ENCODE measurements around the gene UBAC2.

The UBAC2 gene

DNA sequence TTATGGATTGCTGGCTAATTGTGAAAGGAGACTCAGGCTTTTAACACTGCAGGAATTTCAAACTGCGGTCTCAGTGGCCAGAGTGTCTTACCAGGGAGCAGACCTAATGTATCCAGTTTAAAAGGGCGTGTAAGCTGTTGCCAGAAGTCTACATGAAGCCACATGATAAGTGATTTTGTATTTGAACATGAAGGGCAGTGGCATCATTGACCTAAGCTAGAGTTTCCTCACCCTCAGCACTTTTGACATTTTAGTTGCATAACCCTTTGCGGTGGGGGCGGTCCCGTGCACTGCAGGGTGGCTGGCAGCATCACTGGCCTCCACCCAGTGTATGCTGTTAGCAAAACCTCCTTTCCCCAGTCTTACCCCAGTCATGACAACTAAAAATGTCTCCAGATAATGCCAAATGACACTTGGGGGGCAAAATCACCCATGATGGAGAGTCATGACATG lies 81.2 kb downstream of the UBAC2 start:
- DNase-seq (ENCODE audit: extremely low spot score): no peak
- TF ChIP-seq SUZ12 (IDR thresholded peaks at IDR 0.05) (no peak), ELF4 (IDR thresholded peaks at IDR 0.05) (no peak), CTBP1 (IDR thresholded peaks at IDR 0.05; ENCODE audit: borderline replicate concordance) (no peak), NFRKB (IDR thresholded peaks at IDR 0.05) (no peak), FOXA1 (IDR thresholded peaks at IDR 0.05) (no peak), L3MBTL2 (conservative IDR thresholded peaks at IDR 0.05) (no peak), HDGF (IDR thresholded peaks at IDR 0.05; ENCODE audit: borderline replicate concordance) (no peak), LEF1 (IDR thresholded peaks at IDR 0.05; ENCODE audit: borderline replicate concordance) (no peak), BHLHE40 (IDR thresholded peaks at IDR 0.05; ENCODE audit: borderline replicate concordance) (no peak), ARNT (IDR thresholded peaks at IDR 0.05) (no peak), ZNF384 (IDR thresholded peaks at IDR 0.05) (no peak)
- TF ChIP-seq, protein P1, sequence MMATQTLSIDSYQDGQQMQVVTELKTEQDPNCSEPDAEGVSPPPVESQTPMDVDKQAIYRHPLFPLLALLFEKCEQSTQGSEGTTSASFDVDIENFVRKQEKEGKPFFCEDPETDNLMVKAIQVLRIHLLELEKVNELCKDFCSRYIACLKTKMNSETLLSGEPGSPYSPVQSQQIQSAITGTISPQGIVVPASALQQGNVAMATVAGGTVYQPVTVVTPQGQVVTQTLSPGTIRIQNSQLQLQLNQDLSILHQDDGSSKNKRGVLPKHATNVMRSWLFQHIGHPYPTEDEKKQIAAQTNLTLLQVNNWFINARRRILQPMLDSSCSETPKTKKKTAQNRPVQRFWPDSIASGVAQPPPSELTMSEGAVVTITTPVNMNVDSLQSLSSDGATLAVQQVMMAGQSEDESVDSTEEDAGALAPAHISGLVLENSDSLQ (IDR thresholded peaks at IDR 0.05): no peak
- ChIA-PET CTCF (interaction anchor here (0.9 kb wide), 1 partner anchor 16 kb away, joined by 4 read pairs; no protein-coding TSS in a partner anchor), POLR2A (no interaction called here)

DNA sequence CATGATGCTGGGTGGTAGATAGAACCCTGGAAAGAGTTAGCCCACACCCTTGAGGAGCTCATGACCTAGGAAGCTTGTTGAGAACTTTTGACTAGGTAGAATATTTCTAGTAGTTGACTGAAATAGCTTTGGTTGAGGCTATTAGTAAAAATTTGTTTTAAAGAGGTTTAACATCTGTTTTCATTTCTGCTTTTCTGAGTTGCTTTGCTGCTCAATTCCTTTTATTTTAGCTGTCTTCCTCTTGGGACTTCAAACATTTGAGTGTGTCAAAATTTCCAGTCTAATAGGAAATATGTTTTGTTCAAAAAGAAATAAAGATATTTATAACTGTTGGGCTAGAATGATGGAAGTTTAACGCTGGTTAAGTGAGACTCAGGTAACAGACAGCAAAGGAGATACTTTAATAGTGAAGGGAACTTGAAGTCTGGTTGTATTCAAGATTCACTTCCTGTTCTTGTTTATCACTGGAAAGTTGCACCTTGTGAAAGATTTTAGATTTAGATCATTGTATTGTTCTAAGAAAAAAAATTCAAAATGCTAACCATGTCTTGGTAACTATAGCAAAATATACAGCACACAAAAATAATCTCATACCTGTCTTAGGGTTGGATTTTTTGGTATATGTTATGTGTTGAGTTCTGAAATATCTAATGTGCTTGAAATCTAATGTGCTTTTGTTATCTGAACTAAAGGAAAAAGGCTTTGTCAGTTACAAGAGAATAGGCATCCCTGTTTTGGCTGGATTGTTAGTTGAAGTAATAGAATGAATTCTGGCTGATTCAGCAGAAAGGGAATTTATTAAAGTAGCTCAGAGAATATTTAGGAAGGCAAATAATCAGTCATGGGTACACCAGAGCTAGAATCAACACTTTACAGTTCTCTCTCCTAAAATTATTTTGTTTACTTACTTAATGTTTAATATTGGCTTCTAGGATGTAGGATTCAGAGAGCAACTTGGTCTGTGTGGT lies 81.9 kb downstream of the UBAC2 start:
- POLR2A ChIA-PET: no interaction called here
- CTCF ChIA-PET: interaction anchor here (0.8 to 0.9 kb wide), 2 partner anchors 16 to 107 kb away, joined by 3 to 4 read pairs; no protein-coding TSS in a partner anchor

DNA sequence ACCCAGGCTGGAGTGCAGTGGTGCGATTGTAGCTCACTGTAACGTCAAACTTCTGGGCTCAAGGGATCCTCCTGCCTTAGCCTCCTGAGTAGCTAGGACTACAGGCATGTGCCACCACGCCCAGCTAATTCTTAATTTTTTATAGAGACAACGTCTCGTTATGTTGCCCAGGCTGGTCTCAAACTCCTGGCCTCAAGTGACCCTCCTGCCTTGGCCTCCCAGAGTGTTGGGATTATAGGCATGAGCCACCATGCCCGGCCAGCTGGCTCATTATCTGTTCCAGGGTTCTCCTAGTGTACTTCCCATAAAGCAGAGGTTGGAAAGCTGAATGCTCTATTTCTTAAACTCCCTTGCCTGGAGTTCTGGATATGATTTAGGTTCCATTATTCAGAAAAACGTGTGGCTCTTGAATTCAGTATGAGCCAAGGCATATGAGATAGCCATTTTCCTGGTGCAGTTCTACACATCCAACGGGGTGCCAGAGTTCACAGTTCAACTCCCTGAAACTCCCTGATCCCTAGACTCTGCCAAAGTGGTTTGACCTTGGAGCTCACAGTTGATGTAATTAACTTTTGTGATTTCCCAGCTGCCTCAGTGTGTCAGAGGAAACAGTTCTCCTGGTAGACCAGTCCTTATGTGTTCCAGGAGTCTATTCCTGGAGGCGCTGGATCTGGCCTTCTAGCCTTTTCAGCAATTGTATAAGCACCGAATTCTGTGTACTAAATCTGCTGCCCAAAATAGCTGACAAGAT lies 85.0 kb downstream of the UBAC2 start:
- DNase-seq (ENCODE audit: extremely low spot score): no peak
- ChIA-PET POLR2A (no interaction called here), CTCF (interaction anchor here (0.6 kb wide), 1 partner anchor 21 kb away, joined by 10 read pairs; the partner anchor contains the start of gene GPR183)
- no peak for TF ChIP-seq NFRKB (IDR thresholded peaks at IDR 0.05)
- no peak for TF ChIP-seq HDGF (IDR thresholded peaks at IDR 0.05; ENCODE audit: borderline replicate concordance)
- no peak for TF ChIP-seq FOXK2 (IDR thresholded peaks at IDR 0.05)

More for the DNA sequence above, 81.9 kb downstream of the UBAC2 start:
- TF ChIP-seq SP1 (IDR thresholded peaks at IDR 0.05) (no peak), FOXK2 (IDR thresholded peaks at IDR 0.05) (no peak), LEF1 (IDR thresholded peaks at IDR 0.05; ENCODE audit: borderline replicate concordance) (no peak), FOXA1 (IDR thresholded peaks at IDR 0.05) (no peak), NFRKB (IDR thresholded peaks at IDR 0.05) (no peak), BHLHE40 (IDR thresholded peaks at IDR 0.05; ENCODE audit: borderline replicate concordance) (no peak), ELF4 (IDR thresholded peaks at IDR 0.05) (no peak), CTBP1 (IDR thresholded peaks at IDR 0.05; ENCODE audit: borderline replicate concordance) (no peak), ZNF384 (IDR thresholded peaks at IDR 0.05) (no peak), HDGF (IDR thresholded peaks at IDR 0.05; ENCODE audit: borderline replicate concordance) (no peak)
- TF ChIP-seq, protein P1 (IDR thresholded peaks at IDR 0.05): no peak
- no peak for DNase-seq (ENCODE audit: extremely low spot score)

DNA sequence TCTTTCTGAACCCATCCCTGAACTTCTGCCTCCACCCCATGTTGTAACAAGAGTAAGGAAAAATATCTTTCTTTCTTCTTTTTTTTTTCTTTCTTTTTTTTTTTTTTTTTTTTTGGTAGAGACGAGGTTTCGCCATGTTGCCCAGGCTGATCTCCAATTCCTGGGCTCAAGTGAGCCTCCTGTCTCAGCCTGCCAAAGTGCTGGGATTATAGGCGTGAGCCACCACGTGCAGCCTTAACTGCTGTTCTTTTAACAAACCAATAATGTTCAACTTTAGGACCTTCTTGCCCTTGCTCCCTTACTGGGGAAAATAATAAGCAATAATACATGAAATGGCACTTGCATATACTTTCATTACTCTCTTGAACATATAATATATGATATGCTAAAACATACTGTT lies 86.9 kb downstream of the UBAC2 start:
- no peak for DNase-seq (ENCODE audit: extremely low spot score)
- POLR2A ChIA-PET: no interaction called here
- no peak for TF ChIP-seq SP1 (IDR thresholded peaks at IDR 0.05)
- TF ChIP-seq, protein P1 (IDR thresholded peaks at IDR 0.05): no peak
- no peak for TF ChIP-seq ARNT (IDR thresholded peaks at IDR 0.05)
- no peak for TF ChIP-seq TARDBP (IDR thresholded peaks at IDR 0.05)
- no peak for TF ChIP-seq SUZ12 (IDR thresholded peaks at IDR 0.05)
- TF ChIP-seq NFRKB (IDR thresholded peaks at IDR 0.05): no peak
- no peak for TF ChIP-seq CTBP1 (IDR thresholded peaks at IDR 0.05; ENCODE audit: borderline replicate concordance)
- TF ChIP-seq BHLHE40 (IDR thresholded peaks at IDR 0.05; ENCODE audit: borderline replicate concordance): no peak
- TF ChIP-seq FOXM1 (IDR thresholded peaks at IDR 0.05; ENCODE audit: borderline replicate concordance): no peak
- no peak for TF ChIP-seq LEF1 (IDR thresholded peaks at IDR 0.05; ENCODE audit: borderline replicate concordance)
- CTCF ChIA-PET: no interaction called here

DNA sequence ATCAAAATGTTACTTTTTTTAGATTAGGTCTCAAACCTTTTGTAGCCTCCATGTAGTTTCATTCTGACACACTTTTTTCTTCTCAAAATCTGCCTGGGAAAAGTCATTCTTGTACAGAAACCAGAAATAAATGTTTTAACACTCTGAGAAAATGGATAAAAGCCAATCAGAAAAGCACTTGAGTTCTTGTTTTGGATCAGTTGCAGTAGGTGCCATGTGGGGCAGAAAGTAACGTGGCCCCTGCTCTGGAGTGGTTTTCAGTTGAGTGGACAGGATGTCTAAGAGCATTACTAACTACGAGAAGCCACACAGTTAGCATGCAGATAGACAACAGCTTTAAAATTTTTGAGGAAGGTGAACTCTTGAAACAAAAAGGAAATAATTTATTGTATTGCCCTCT lies 87.4 kb downstream of the UBAC2 start:
- ChIA-PET CTCF (no interaction called here), POLR2A (no interaction called here)
- DNase-seq (ENCODE audit: extremely low spot score): no peak
- TF ChIP-seq ZNF384 (IDR thresholded peaks at IDR 0.05) (no peak), FOXK2 (IDR thresholded peaks at IDR 0.05) (no peak), FOXM1 (IDR thresholded peaks at IDR 0.05; ENCODE audit: borderline replicate concordance) (no peak), LEF1 (IDR thresholded peaks at IDR 0.05; ENCODE audit: borderline replicate concordance) (no peak), L3MBTL2 (conservative IDR thresholded peaks at IDR 0.05) (no peak), FOXA1 (IDR thresholded peaks at IDR 0.05) (no peak), TARDBP (IDR thresholded peaks at IDR 0.05) (no peak), ELF4 (IDR thresholded peaks at IDR 0.05) (no peak), BHLHE40 (IDR thresholded peaks at IDR 0.05; ENCODE audit: borderline replicate concordance) (no peak), HDGF (IDR thresholded peaks at IDR 0.05; ENCODE audit: borderline replicate concordance) (no peak), SUZ12 (IDR thresholded peaks at IDR 0.05) (no peak), NFRKB (IDR thresholded peaks at IDR 0.05) (no peak), CTBP1 (IDR thresholded peaks at IDR 0.05; ENCODE audit: borderline replicate concordance) (no peak), ARNT (IDR thresholded peaks at IDR 0.05) (no peak), SP1 (IDR thresholded peaks at IDR 0.05) (no peak)
- TF ChIP-seq, protein P1 (IDR thresholded peaks at IDR 0.05): no peak
